ENCODE results near the gene SMIM1. TPM values are rescaled to one million over a fixed set of nuclear protein-coding genes. Genes with fewer than 3 reads are reported as not detected.
A peak's percentile ranks its signal among the peaks of the same experiment; 100 is the strongest.

Gene SMIM1
- total and polyA plus RNA-seq, 9 of the 15 experiments (the other 6 are each of a cell fraction or from before 2014, with no cell fraction given) = 2.3 to 125 (median 24.3) TPM

- TF ChIP-seq ASH1L (IDR thresholded peaks at IDR 0.05; ENCODE audit: borderline replicate concordance, low read depth, partially characterized antibody) = no peak
- TF ChIP-seq, protein P1, sequence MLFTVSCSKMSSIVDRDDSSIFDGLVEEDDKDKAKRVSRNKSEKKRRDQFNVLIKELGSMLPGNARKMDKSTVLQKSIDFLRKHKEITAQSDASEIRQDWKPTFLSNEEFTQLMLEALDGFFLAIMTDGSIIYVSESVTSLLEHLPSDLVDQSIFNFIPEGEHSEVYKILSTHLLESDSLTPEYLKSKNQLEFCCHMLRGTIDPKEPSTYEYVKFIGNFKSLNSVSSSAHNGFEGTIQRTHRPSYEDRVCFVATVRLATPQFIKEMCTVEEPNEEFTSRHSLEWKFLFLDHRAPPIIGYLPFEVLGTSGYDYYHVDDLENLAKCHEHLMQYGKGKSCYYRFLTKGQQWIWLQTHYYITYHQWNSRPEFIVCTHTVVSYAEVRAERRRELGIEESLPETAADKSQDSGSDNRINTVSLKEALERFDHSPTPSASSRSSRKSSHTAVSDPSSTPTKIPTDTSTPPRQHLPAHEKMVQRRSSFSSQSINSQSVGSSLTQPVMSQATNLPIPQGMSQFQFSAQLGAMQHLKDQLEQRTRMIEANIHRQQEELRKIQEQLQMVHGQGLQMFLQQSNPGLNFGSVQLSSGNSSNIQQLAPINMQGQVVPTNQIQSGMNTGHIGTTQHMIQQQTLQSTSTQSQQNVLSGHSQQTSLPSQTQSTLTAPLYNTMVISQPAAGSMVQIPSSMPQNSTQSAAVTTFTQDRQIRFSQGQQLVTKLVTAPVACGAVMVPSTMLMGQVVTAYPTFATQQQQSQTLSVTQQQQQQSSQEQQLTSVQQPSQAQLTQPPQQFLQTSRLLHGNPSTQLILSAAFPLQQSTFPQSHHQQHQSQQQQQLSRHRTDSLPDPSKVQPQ (CRISPR knock-in tag; IDR thresholded peaks at IDR 0.05; ENCODE audit: borderline replicate concordance) = no peak
- peak; percentile 83 for TF ChIP-seq MAFG (tag; conservative IDR thresholded peaks at IDR 0.05)
- no peak; a peak in 1 of 4 replicates for TF ChIP-seq KDM1A (IDR thresholded peaks at IDR 0.05)
- no peak for TF ChIP-seq EZH2 (IDR thresholded peaks at IDR 0.05; ENCODE audit: borderline replicate concordance, low read depth, low read length)
- no peak for TF ChIP-seq RBM15 (IDR thresholded peaks at IDR 0.05; ENCODE audit: insufficient read depth, low read length)
- TF ChIP-seq, protein P2, sequence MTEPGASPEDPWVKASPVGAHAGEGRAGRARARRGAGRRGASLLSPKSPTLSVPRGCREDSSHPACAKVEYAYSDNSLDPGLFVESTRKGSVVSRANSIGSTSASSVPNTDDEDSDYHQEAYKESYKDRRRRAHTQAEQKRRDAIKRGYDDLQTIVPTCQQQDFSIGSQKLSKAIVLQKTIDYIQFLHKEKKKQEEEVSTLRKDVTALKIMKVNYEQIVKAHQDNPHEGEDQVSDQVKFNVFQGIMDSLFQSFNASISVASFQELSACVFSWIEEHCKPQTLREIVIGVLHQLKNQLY (CRISPR knock-in tag; conservative IDR thresholded peaks at IDR 0.05) = no peak; a peak in 1 of 4 replicates
- no peak for TF ChIP-seq JUNB (CRISPR knock-in tag; conservative IDR thresholded peaks at IDR 0.05)
- TF ChIP-seq HMGN3 (IDR thresholded peaks at IDR 0.05; ENCODE audit: borderline replicate concordance, extremely low read depth, insufficient read length, low read depth, low read length) = peak; percentile 62
- no peak for TF ChIP-seq CUX1 (CRISPR knock-in tag; IDR thresholded peaks at IDR 0.05)
- TF ChIP-seq KAT8 (IDR thresholded peaks at IDR 0.05; ENCODE audit: low read depth) = no peak
- TF ChIP-seq CHD2 (IDR thresholded peaks at IDR 0.05; ENCODE audit: low read depth, low read length) = no peak
- peak; percentile 99 for TF ChIP-seq GABPA (tag; conservative IDR thresholded peaks at IDR 0.05; ENCODE audit: low read depth)
- TF ChIP-seq MYC (IDR thresholded peaks at IDR 0.05; ENCODE audit: low read depth, low read length) = peak; percentile 86
- 0 out of 2 replicates have a peak, but pooled peaks have one; percentile 54 for TF ChIP-seq MYC (CRISPR knock-in tag; IDR thresholded peaks at IDR 0.05; ENCODE audit: borderline replicate concordance, low read depth)
- peak; percentile 21; the same call in 1 of the 2 replicates for TF ChIP-seq TOE1 (IDR thresholded peaks at IDR 0.05; ENCODE audit: borderline replicate concordance)
- no peak for TF ChIP-seq TOE1 (CRISPR knock-in tag; IDR thresholded peaks at IDR 0.05; ENCODE audit: borderline replicate concordance, low read depth)
- TF ChIP-seq ZNF707 (CRISPR knock-in tag; conservative IDR thresholded peaks at IDR 0.05) = no peak
Observed at GRCh38 chr1:3796215-3797061, 23.9 kb downstream of the SMIM1 start, which contains the start of gene LRRC47 (continued).
